ENCODE data around the gene FEM1B.
A peak's percentile ranks its signal among the peaks of the same experiment; 100 is the strongest.

Gene FEM1B

DNA sequence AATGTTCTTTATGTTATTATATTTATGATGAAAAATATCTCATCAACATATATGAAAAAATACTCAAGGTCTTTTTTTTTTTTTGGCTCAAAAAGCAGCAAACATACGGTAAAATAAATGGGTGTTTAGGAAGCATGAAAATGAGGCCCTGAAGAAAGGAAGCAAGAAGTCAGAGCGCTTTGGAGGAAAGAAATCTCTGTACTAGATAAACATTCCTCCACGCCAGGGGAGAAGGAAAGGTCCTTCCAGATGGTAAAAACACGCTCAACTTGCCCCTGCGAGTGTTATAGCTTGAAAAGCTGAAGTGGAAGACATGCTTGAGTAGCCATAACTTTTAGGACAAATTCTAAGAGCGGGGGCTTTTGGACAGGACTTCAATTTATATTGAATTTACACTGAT is 52.9 kb downstream of the FEM1B start:
- DNase-seq = no peak

DNA sequence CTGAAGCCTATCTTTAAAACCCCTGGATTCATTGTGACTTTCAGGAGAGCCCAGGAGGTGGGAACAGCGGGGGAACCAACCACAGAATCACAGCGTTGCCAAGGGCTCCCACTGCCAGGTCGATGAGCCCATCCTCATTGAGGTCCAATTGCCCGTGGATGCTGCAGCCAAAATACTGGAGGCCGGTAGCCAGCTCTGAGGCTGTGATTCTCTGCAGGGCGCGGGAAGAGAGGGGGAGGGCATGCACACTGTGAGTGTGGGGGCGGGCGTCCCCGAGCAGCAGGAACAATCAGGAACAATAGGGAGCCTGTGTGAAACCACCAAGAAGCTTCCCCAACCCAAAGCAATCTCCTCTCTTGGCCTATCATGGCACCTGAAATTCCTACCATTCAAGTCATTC is 53.4 kb downstream of the FEM1B start:
- DNase-seq = no peak

GRCh38 chr15:68332266-68332665 is 54.7 kb downstream of the FEM1B start:
- no peak for DNase-seq

DNA sequence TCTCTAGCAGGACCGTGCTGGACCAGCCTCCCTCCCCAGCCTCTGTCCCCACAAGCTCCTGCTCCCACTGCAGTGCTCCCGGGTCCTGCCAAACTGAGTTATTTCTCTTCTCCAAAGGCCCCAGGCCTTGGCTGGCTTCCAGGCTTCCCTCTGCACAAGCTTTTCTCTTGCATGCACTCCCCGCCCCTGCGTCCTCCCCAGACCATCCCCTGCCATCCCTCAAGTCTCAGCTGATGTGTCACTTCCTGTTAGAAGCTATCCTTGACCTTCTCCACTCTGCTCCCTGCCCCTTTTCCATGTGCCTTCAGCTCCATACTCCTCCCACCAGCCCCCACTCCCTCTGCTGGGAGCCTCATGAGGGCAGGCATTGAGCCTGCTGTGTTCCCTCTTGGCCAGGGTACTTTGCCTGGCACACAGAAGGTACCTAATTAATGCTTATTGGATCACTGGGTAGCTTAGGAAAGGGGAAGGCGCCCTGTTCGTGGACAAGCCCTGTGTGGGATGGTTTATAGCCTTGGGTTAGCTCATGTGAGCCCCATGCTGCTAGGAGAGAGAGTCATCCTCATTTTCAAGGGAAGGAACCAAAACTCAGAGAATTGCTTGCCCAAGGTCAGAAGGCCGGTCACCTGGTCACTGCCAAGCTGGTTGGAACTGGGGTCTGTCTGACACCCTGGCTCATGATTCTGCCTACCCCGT is 56.4 kb downstream of the FEM1B start:
- no peak for DNase-seq

- no peak for DNase-seq
These were observed 57.1 kb downstream of the FEM1B start for GRCh38 chr15:68334661-68335124.

DNA sequence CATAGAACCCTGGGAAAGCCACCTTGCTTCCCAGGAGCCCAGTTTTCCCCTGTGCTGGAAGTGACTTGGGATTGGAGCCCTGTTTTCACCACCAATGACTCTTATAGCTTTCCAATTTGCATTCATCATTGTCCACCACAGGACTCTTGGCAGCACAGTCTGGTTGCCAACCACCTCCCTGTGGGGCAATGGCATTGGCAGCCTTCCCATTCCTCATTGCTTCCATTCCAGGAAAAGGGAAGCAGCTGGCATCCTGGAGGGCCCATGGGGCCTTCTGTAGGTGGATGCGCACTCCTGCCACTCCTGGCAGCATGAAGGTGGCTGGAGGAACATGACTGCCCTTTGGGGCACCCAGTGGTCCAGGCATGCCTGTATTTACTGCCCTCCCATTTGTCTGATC is 57.7 kb downstream of the FEM1B start:
- DNase-seq = peak; percentile 18

DNA sequence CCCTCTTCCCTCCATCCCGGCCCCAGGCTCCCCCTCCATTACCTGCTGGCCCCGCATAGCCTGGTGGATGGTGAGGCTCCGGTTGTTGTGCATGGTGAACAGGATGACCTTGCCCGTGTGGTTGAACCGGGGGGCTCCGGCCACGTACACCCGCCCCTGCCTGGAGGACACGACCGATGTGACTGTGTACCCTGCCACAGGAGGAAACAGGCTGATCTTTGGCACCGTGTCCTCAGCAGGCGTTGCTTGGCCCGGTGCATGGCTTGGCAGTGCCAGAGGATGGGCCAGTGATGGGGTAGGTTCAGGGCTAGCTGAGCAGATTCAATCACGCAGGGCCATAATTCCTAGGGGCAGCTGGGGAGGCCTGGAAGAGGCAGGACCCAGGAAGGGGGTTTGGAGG is 58.1 kb downstream of the FEM1B start:
- no peak for DNase-seq

DNA sequence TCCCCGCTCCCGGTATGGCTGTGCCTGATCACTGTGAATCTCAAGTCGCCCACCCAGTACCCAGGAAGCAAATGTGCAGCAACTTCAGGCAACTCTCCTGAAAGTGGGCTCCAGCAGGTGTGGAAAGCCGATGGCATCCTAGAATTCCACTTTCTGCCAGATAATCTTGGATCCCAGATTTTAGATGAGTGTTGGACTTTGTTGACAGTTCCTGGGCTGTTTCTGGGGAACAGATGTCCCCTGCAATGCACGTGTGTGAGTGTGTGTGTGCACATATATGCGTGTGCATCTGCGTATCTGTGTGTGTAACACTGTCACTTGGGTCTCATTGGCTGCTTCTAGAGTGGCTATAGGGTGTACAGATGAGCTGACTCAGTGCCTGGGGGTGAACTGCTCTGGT is 59.0 kb downstream of the FEM1B start:
- no peak for DNase-seq

DNA sequence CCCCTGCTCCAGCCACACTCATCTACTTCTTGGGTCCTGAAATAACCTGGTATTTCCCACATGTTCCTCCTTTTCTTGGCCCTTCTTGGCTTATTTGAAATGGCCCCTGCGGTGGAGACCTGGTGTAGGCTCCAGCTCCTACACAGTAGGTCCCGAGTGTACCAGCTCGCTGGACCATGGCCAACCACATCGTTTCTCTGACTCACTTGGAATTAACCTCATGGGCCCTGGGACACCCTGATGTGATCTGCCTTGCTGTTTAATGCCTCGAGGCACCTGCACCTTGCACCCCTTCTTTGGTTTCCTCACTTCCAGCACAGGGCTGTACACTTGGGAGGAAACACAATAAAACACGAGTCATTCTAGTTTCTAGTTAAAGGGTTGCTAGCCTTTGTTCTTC is 60.3 kb downstream of the FEM1B start:
- no peak for DNase-seq

DNA sequence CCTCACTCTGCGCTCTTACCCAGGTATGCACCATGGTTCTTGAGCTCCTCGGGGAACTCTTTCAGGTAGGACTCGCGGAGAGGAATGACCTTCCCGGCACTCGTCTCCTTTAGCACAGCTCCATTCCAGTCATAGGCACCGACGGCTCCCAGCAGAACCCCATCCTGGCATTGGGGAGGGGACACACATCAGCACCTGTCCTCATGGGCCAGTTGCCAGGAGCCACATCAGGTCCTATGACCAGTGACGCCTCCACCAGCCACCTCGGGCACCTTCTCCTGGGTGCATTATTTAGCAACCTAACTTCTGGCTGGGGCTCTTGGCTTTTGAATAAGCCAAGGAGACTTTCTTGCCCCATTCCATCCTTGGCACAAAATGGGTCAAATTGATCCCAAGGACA is 61.9 kb downstream of the FEM1B start:
- DNase-seq = no peak

- DNase-seq = no peak
These were observed 63.5 kb downstream of the FEM1B start for GRCh38 chr15:68340726-68341671.

DNA sequence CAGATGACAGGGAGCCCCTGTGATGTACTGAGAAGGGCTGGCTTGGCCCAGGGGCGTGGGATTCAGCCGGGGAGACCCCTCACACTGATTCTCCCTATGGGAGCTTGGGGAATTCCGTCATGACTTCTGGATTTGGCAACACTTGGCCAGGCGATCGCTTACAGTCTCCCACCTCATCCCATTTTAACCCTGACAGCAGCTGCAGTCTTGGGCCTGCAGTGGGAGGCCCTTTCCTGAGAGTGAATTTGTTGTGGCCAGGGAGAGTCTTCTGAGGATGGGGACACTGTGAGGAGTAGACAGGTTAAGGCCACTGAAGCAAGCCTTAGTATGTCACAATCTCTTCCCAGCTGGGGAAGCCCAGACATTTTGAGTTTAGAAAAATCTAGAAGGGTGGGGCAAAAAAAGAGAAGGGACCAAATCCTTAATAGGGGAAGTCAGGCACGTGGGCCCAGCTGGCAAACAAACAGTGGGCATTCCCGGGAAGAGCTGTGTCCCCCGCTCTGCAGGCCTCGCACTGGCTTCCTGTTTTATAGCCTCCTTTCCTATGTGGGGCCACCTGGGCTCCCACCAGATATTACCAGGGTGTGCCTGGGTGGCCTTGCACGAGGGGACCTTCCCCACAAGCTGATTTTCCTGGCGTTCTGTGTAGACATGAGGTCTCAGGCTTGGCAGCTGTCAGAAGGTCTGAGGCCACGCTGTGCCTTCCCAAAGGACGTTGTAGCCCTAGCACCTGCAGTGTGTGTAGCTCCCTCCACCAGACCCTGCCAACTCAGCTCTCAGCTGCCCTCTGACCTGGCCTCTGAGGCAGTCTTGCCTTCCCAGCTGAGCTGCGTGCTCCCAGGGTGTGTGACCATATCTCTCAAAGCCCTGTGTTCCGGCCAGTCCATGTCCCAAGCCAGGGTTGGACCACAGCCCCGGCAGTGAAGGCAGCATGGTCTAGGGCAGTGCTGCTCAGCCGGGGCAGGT is 64.5 kb downstream of the FEM1B start:
- DNase-seq = no peak

- DNase-seq = no peak
These were observed 66.2 kb downstream of the FEM1B start for GRCh38 chr15:68343579-68344225.

GRCh38 chr15:68344600-68344999 is 67.1 kb downstream of the FEM1B start:
- DNase-seq = no peak
